Upper lobe of right lung (tissue), 1 donor: ENCODE data around the gene RANBP3. TPM values are rescaled to one million over a fixed set of nuclear protein-coding genes. Genes with fewer than 3 reads are reported as not detected.

Experiments used
- ATAC-seq: fragments of 200-7000 bp; cut with Tn5 transposase; one replicate; pipeline ENCODE4 v1.9.1; 2020; ENCODE audit warnings: mild to moderate bottlenecking, moderate library complexity
- DNase-seq: peaks from one replicate; pipeline ENCODE4 v3.0.0-alpha.2; 2020
- H3K27ac ChIP-seq: fragments of 200-600 bp; one replicate; pipeline ENCODE4 v1.8.0; 2022
- H3K27me3 ChIP-seq: fragments of 200-600 bp; one replicate; pipeline ENCODE4 v1.8.0; 2022; ENCODE audit warnings: mild to moderate bottlenecking
- H3K36me3 ChIP-seq: fragments of 200-600 bp; one replicate; pipeline ENCODE4 v1.8.0; 2022
- H3K4me1 ChIP-seq: fragments of 200-600 bp; one replicate; pipeline ENCODE4 v1.8.0; 2022
- H3K4me3 ChIP-seq: fragments of 200-600 bp; one replicate; pipeline ENCODE4 v1.8.0; 2022; ENCODE audit warnings: mild to moderate bottlenecking
- H3K9me3 ChIP-seq: fragments of 200-600 bp; one replicate; pipeline ENCODE4 v1.8.0; 2022
- intact Hi-C: fragments of 100-400 bp; cut with DNase I; formaldehyde crosslinking; loops from one replicate; pipeline ENCODE4 v1.11.0; 2022
- total RNA-seq: library from RNA; stranded (reverse); fragmentation: NEBNext Ultra II Directional; extraction: Animal tissue kit (Norgen Biotek cat#: 25700); gene quantifications from one replicate; pipeline ENCODE4 v1.2.1, GENCODE V29; 2021
- TF ChIP-seq, protein P1 (sequence below): fragments of 200-600 bp; IDR thresholded peaks from one replicate; pipeline ENCODE4 v1.8.0; 2022; ENCODE audit warnings: antibody characterized with exemption
- donor health status: DM: no; HTN: yes; CAD: no; lungs with severe emphysema.

The RANBP3 gene
- total RNA-seq, 1 donor from 2014 or later, result 65.5 TPM

DNA sequence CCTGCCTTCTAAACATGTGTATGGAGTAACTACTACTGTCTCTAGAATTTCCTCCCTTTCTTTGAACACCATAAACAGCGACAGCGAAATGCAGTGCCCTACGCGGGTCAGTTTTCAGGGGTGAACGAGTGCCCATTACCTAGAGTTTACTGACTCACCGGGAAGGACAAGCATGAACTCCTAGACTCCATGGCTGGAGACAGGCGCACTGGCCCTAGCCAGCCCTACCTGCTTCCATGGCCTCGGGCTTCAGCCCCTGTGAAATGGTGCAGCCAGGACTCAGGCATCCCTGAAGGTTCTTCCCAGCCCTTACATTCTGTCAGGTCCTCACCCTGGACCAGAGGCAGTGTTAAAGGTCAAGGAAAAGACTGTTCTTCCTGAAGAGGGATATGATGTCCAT lies 8.5 kb downstream of the RANBP3 start:
- Histone ChIP-seq H3K4me3 (no peak overlapping the region), H3K4me1 (peaks cover 53% of the 10 kb centered on the region), H3K27me3 (no peaks in the 10 kb centered on the region), H3K9me3 (no peaks in the 10 kb centered on the region), H3K27ac (peak overlapping the region; percentile 47), H3K36me3 (peaks cover 15% of the 10 kb centered on the region)
- intact Hi-C loops, result no loop called here
- DNase-seq, result no peak
- TF ChIP-seq, protein P1, sequence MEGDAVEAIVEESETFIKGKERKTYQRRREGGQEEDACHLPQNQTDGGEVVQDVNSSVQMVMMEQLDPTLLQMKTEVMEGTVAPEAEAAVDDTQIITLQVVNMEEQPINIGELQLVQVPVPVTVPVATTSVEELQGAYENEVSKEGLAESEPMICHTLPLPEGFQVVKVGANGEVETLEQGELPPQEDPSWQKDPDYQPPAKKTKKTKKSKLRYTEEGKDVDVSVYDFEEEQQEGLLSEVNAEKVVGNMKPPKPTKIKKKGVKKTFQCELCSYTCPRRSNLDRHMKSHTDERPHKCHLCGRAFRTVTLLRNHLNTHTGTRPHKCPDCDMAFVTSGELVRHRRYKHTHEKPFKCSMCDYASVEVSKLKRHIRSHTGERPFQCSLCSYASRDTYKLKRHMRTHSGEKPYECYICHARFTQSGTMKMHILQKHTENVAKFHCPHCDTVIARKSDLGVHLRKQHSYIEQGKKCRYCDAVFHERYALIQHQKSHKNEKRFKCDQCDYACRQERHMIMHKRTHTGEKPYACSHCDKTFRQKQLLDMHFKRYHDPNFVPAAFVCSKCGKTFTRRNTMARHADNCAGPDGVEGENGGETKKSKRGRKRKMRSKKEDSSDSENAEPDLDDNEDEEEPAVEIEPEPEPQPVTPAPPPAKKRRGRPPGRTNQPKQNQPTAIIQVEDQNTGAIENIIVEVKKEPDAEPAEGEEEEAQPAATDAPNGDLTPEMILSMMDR, result no peak
- ATAC-seq, result no peak

- intact Hi-C loops, result no loop called here
- H3K27ac ChIP-seq, result peak overlapping the region; percentile 47
- H3K27me3 ChIP-seq, result no peaks in the 10 kb centered on the region
- no peak overlapping the region for H3K4me3 ChIP-seq
- no peaks in the 10 kb centered on the region for H3K9me3 ChIP-seq
- H3K4me1 ChIP-seq, result peaks cover 51% of the 10 kb centered on the region
- ATAC-seq, result peak; percentile 57
- TF ChIP-seq, protein P1, result no peak
- DNase-seq, result no peak
- peaks cover 7% of the 10 kb centered on the region for H3K36me3 ChIP-seq
Observed at GRCh38 chr19:5968431-5969373, 9.2 kb downstream of the RANBP3 start.

GRCh38 chr19:5967994-5968430 lies 9.9 kb downstream of the RANBP3 start:
- ATAC-seq (peak; percentile 81), DNase-seq (no peak)
- no peaks in the 10 kb centered on the region for H3K9me3 ChIP-seq
- H3K27ac ChIP-seq, result peak overlapping the region; percentile 45
- TF ChIP-seq, protein P1, result peak; percentile 88
- intact Hi-C loops, result no loop called here
- no peak overlapping the region for H3K4me3 ChIP-seq
- peaks cover 56% of the 10 kb centered on the region for H3K4me1 ChIP-seq
- peaks cover under 1% of the 10 kb centered on the region for H3K36me3 ChIP-seq
- no peaks in the 10 kb centered on the region for H3K27me3 ChIP-seq

- Histone ChIP-seq H3K4me3 (no peak overlapping the region), H3K9me3 (no peaks in the 10 kb centered on the region), H3K36me3 (no peaks in the 10 kb centered on the region), H3K4me1 (peaks cover 61% of the 10 kb centered on the region), H3K27ac (no peak overlapping the region), H3K27me3 (no peaks in the 10 kb centered on the region)
- no peak for ATAC-seq
- TF ChIP-seq, protein P1, result no peak
- no peak for DNase-seq
- intact Hi-C loops, result no loop called here
Observed at GRCh38 chr19:5967571-5967970, 10.4 kb downstream of the RANBP3 start.

DNA sequence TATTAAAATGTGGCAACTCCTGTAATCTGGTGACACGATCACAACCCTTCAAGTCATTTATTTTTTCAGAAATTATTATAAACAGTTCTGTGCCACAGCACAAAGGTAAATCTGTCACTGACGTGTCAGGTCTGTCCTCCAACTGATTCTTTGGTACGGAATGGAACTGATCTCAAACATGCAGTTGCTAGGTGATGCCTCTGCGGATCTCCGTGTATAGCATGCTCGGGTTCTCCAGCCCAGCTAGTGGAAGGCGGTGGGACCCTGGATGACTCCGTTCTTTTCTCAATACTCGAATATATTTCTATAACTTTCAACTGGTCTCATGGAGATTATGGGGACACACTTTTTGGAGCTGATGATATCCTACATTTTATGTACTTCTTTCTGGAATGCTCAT lies 11.0 kb downstream of the RANBP3 start:
- no peak overlapping the region for H3K27ac ChIP-seq
- H3K4me3 ChIP-seq, result no peak overlapping the region
- H3K4me1 ChIP-seq, result peaks cover 67% of the 10 kb centered on the region
- DNase-seq (no peak), ATAC-seq (no peak)
- no peaks in the 10 kb centered on the region for H3K9me3 ChIP-seq
- TF ChIP-seq, protein P1, result no peak
- intact Hi-C loops, result no loop called here
- H3K27me3 ChIP-seq, result no peaks in the 10 kb centered on the region
- no peaks in the 10 kb centered on the region for H3K36me3 ChIP-seq
